ENCODE results near the gene CDH15. TPM values are rescaled to one million over a fixed set of nuclear protein-coding genes. Genes with fewer than 3 reads are reported as not detected.

CDH15 gene
- total and polyA plus RNA-seq, 9 of the 15 experiments (the other 6 are each of a cell fraction or from before 2014, with no cell fraction given) = 0.07 to 0.18 TPM; not detected in 7

GRCh38 chr16:89194340-89195311, 23.1 kb downstream of the CDH15 start:
- Histone ChIP-seq H4K20me1 (replicated peaks; ENCODE audit: control insufficient read depth, insufficient read depth, low read length) (no peaks in the 10 kb centered on the region), H3K9me1 (ENCODE audit: control insufficient read depth, insufficient read depth, low read length) (no peaks in the 10 kb centered on the region), H3K27ac (ENCODE audit: extremely low read depth, low read depth, low read length) (no peak overlapping the region), H3K36me3 (ENCODE audit: control insufficient read depth, insufficient read depth, low read length) (no peaks in the 10 kb centered on the region), H3K4me1 (replicated peaks in 1 of 2; ENCODE audit: control insufficient read depth in 2 of 2, insufficient read depth in 2 of 2, low read length in 2 of 2) (peaks cover 0 to 73% of the 10 kb centered on the region in 2 experiments; a peak in 4 of 5 replicates), H3K27me3 (ENCODE audit: control insufficient read depth in 2 of 2, insufficient read depth in 2 of 2, low read length in 2 of 2) (peaks cover 0 to 14% of the 10 kb centered on the region in 2 experiments; a peak in 1 of 5 replicates), H3K9me3 (replicated peaks; ENCODE audit: control insufficient read depth, insufficient read depth, low read depth, low read length) (no peaks in the 10 kb centered on the region), H2AFZ (ENCODE audit: low read depth, low read length) (no peak overlapping the region), H3K4me2 (ENCODE audit: insufficient read depth, low read length) (no peak overlapping the region), H3K9ac (ENCODE audit: insufficient read depth in 1 of 2, low read depth in 2 of 2, low read length in 2 of 2) (no peak overlapping the region; a peak in 1 of 4 replicates), H3K4me3 (no peak overlapping the region), H3K79me2 (ENCODE audit: control insufficient read depth, insufficient read depth, low read length) (no peaks in the 10 kb centered on the region)
- TF ChIP-seq HCFC1 (IDR thresholded peaks at IDR 0.05; ENCODE audit: low read depth, low read length) (no peak), GTF3C2 (IDR thresholded peaks at IDR 0.05; ENCODE audit: borderline replicate concordance, extremely low read depth, insufficient read length) (no peak), ZBTB2 (IDR thresholded peaks at IDR 0.05) (no peak), BHLHE40 (IDR thresholded peaks at IDR 0.05; ENCODE audit: low read length) (no peak), POLR2G (IDR thresholded peaks at IDR 0.05; ENCODE audit: low read depth, low read length) (no peak)
- ChIA-PET CTCF (ENCODE audit: low intra/inter-chr PET ratio) (no interaction called here), POLR2A (interaction anchor here (0.7 kb wide), 2 partner anchors 387 to 695 kb away, joined by 3 read pairs; no protein-coding TSS in a partner anchor)
- ATAC-seq = no peak
- no peak for FAIRE-seq
- DNase-seq (ENCODE audit: extremely low read depth in 1 of 4, low spot score in 3 of 4) = no peak
- in situ Hi-C loops (cut with MboI) = no loop called here
- 56% methylated on average over 43 of the region's 45 CpGs for WGBS (ENCODE audit: insufficient coverage, low coverage, missing lambda C conversion rate)
- no TSS peak for BruUV-seq (replicated peaks)
- intact Hi-C loops (cut with micrococcal nuclease) = no loop called here

Data from K562 (cell line).